Neural cell (in vitro differentiated cells): ENCODE results near the gene STRA6. TPM values are rescaled to one million over a fixed set of nuclear protein-coding genes. Genes with fewer than 3 reads are reported as not detected.

Experiments used
- H2AFZ ChIP-seq: fragments of 200-600, 300-800 bp; sonication (generic), shearing (Covaris generic); 2 replicates; pipeline ENCODE4 v1.6.0; 2014; ENCODE audit warnings: low read depth, mild to moderate bottlenecking, antibody characterized with exemption, low read length, moderate library complexity
- H3F3A ChIP-seq: fragments of 200-600 bp; shearing (Covaris generic); 2 replicates; pipeline ENCODE4 v1.6.1; 2016; ENCODE audit warnings: mild to moderate bottlenecking, moderate library complexity, mixed read lengths, antibody characterized with exemption, low read length; ENCODE audit not compliant: insufficient read depth, poor library complexity, severe bottlenecking
- H3K27ac ChIP-seq: fragments of 200-600, 300-800 bp; sonication (generic), shearing (Covaris generic); 2 replicates; pipeline ENCODE4 v1.5.1; 2014; ENCODE audit warnings: mild to moderate bottlenecking, low read length, moderate library complexity
- H3K27me3 ChIP-seq: fragments of 300-800, 200-600 bp; sonication (generic), shearing (Covaris generic); 2 replicates; pipeline ENCODE4 v1.6.0; 2014; ENCODE audit warnings: mild to moderate bottlenecking, low read depth, low read length, moderate library complexity; ENCODE audit not compliant: insufficient read depth
- H3K36me3 ChIP-seq: fragments of 300-800, 200-600 bp; sonication (generic), shearing (Covaris generic); 2 replicates; pipeline ENCODE4 v1.5.1; 2014; ENCODE audit warnings: mild to moderate bottlenecking, antibody characterized with exemption, low read length, moderate library complexity; ENCODE audit not compliant: insufficient read depth
- H3K4me2 ChIP-seq: fragments of 300-800, 200-600 bp; sonication (generic), shearing (Covaris generic); 2 replicates; pipeline ENCODE4 v1.6.0; 2014; ENCODE audit warnings: mild to moderate bottlenecking, low read length
- H3K4me3 ChIP-seq: fragments of 300-800, 200-600 bp; sonication (generic), shearing (Covaris generic); 2 replicates; pipeline ENCODE4 v1.5.1; 2014; ENCODE audit warnings: mild to moderate bottlenecking, low read length, moderate library complexity
- H3K79me2 ChIP-seq: fragments of 200-600 bp; shearing (Covaris generic); replicated peaks from 2 replicates; pipeline ENCODE4 v1.6.0; 2014; ENCODE audit warnings: mild to moderate bottlenecking, low read length, moderate library complexity; ENCODE audit not compliant: insufficient read depth
- H3K9ac ChIP-seq: fragments of 300-800, 200-600 bp; sonication (generic), shearing (Covaris generic); 2 replicates; pipeline ENCODE4 v1.6.1; 2016; ENCODE audit warnings: mild to moderate bottlenecking, low read length, mixed read lengths
- H3K9me2 ChIP-seq: fragments of 200-600 bp; shearing (Covaris generic); 2 replicates; pipeline ENCODE4 v1.6.1; 2016; ENCODE audit warnings: mild to moderate bottlenecking, low read length, mixed read lengths; ENCODE audit not compliant: insufficient read depth
- H3K9me3 ChIP-seq: fragments of 200-600, 300-800 bp; sonication (generic), shearing (Covaris generic); 2 replicates; pipeline ENCODE4 v1.6.1; 2016; ENCODE audit warnings: mild to moderate bottlenecking, mixed run types, low read length, moderate library complexity, mixed read lengths
- H4K20me1 ChIP-seq: fragments of 200-600 bp; shearing (Covaris generic); 2 replicates; pipeline ENCODE4 v1.6.1; 2016; ENCODE audit warnings: mild to moderate bottlenecking, mixed run types; ENCODE audit not compliant: insufficient read depth
- EP300 ChIP-seq: fragments of 450-650 bp; conservative IDR thresholded peaks from 2 replicates; pipeline ENCODE4 v1.6.1; 2014; ENCODE audit warnings: antibody characterized with exemption, mild to moderate bottlenecking, moderate library complexity; ENCODE audit not compliant: poor library complexity, severe bottlenecking
- EZH2 ChIP-seq: fragments of 200-600, 300-800 bp; shearing (Covaris generic), sonication (generic); IDR thresholded peaks from 2 replicates; pipeline ENCODE4 v1.6.1; 2014; ENCODE audit warnings: antibody characterized with exemption, low read length, borderline replicate concordance, mild to moderate bottlenecking; ENCODE audit not compliant: insufficient read depth, poor library complexity, severe bottlenecking
- MXI1 ChIP-seq: fragments of 450-650 bp; conservative IDR thresholded peaks from 2 replicates; pipeline ENCODE4 v1.6.1; 2014; ENCODE audit warnings: antibody characterized with exemption, mild to moderate bottlenecking; ENCODE audit not compliant: poor library complexity, severe bottlenecking
- POLR2AphosphoS5 ChIP-seq: IDR thresholded peaks from 2 replicates; pipeline ENCODE4 v1.6.1; 2012
- RAD21 ChIP-seq: fragments of 450-650 bp; conservative IDR thresholded peaks from 2 replicates; pipeline ENCODE4 v1.6.1; 2014; ENCODE audit warnings: antibody characterized with exemption, mild to moderate bottlenecking, moderate library complexity
- SMC3 ChIP-seq: fragments of 450-650 bp; conservative IDR thresholded peaks from 2 replicates; pipeline ENCODE4 v1.6.1; 2014; ENCODE audit warnings: antibody characterized with exemption, mild to moderate bottlenecking, moderate library complexity; ENCODE audit not compliant: poor library complexity
- TAF1 ChIP-seq: IDR thresholded peaks from 2 replicates; pipeline ENCODE4 v1.6.1; 2012; ENCODE audit warnings: low read depth
- polyA plus RNA-seq: library from polyadenylated mRNA; depleted of rRNA; stranded (reverse); fragments of >200 nt; gene quantifications from 2 replicates; pipeline ENCODE4 v1.2.3, GENCODE V29; 2014
- TF ChIP-seq, protein P1 (sequence below): IDR thresholded peaks from 2 replicates; pipeline ENCODE4 v1.6.1; 2012; ENCODE audit warnings: borderline replicate concordance
- TF ChIP-seq, protein P2 (sequence below): fragments of 450-650 bp; IDR thresholded peaks from 2 replicates; pipeline ENCODE4 v1.5.1; 2014; ENCODE audit warnings: antibody characterized with exemption, mild to moderate bottlenecking, moderate library complexity; ENCODE audit not compliant: poor library complexity, severe bottlenecking

STRA6 gene
- polyA plus RNA-seq, 1 donor from 2014 or later, result 4.4 TPM

DNA sequence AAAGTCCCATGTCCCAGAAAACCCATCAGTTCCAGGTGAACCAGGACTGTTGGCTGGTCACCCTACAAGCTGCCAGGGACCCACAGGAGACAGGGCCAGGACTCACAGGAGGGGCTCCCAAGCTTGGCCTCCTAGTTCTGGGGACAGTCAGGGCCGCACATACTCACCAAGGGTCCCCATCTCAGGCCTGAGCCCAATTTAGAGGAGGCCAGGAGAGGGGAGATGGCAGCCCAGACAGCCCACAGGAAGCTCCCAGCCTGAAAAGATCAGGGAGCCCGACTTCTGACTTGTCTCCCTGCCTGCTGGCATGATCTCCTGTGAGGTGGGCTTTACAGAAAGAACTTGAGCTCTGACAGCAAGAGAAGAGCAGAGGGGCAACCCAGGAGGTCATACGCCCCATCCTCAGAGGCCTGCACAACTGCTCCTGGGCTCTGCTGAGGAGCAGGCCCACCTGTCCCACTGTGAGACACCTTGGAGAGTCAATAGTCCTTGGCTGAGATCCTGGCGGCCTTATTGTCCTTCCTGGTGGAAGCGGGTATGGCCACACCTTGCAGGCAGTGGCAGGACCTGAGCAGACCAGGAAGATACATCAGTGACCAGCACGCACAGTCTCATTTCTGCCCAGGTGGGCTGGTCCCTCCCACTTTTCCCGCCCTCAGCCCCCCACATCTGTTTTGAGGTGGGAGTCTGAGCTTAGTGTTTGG is 31.6 kb downstream of the STRA6 start:
- no peaks in the 10 kb centered on the region for H3K9me2 ChIP-seq
- H3F3A ChIP-seq, result no peaks in the 10 kb centered on the region
- no peak overlapping the region for H3K4me2 ChIP-seq
- H2AFZ ChIP-seq, result no peak overlapping the region
- no peak overlapping the region for H3K9ac ChIP-seq
- H3K9me3 ChIP-seq, result no peaks in the 10 kb centered on the region
- H3K4me3 ChIP-seq, result no peak overlapping the region
- TF ChIP-seq RAD21, result no peak
- TF ChIP-seq EZH2, result no peak
- TF ChIP-seq, protein P1, sequence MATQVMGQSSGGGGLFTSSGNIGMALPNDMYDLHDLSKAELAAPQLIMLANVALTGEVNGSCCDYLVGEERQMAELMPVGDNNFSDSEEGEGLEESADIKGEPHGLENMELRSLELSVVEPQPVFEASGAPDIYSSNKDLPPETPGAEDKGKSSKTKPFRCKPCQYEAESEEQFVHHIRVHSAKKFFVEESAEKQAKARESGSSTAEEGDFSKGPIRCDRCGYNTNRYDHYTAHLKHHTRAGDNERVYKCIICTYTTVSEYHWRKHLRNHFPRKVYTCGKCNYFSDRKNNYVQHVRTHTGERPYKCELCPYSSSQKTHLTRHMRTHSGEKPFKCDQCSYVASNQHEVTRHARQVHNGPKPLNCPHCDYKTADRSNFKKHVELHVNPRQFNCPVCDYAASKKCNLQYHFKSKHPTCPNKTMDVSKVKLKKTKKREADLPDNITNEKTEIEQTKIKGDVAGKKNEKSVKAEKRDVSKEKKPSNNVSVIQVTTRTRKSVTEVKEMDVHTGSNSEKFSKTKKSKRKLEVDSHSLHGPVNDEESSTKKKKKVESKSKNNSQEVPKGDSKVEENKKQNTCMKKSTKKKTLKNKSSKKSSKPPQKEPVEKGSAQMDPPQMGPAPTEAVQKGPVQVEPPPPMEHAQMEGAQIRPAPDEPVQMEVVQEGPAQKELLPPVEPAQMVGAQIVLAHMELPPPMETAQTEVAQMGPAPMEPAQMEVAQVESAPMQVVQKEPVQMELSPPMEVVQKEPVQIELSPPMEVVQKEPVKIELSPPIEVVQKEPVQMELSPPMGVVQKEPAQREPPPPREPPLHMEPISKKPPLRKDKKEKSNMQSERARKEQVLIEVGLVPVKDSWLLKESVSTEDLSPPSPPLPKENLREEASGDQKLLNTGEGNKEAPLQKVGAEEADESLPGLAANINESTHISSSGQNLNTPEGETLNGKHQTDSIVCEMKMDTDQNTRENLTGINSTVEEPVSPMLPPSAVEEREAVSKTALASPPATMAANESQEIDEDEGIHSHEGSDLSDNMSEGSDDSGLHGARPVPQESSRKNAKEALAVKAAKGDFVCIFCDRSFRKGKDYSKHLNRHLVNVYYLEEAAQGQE, result no peak
- no peak for TF ChIP-seq POLR2AphosphoS5
- TF ChIP-seq MXI1, result no peak
- TF ChIP-seq TAF1, result no peak
- no peak for TF ChIP-seq EP300
- TF ChIP-seq, protein P2, sequence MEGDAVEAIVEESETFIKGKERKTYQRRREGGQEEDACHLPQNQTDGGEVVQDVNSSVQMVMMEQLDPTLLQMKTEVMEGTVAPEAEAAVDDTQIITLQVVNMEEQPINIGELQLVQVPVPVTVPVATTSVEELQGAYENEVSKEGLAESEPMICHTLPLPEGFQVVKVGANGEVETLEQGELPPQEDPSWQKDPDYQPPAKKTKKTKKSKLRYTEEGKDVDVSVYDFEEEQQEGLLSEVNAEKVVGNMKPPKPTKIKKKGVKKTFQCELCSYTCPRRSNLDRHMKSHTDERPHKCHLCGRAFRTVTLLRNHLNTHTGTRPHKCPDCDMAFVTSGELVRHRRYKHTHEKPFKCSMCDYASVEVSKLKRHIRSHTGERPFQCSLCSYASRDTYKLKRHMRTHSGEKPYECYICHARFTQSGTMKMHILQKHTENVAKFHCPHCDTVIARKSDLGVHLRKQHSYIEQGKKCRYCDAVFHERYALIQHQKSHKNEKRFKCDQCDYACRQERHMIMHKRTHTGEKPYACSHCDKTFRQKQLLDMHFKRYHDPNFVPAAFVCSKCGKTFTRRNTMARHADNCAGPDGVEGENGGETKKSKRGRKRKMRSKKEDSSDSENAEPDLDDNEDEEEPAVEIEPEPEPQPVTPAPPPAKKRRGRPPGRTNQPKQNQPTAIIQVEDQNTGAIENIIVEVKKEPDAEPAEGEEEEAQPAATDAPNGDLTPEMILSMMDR, result no peak
- TF ChIP-seq SMC3, result no peak
- no peaks in the 10 kb centered on the region for H4K20me1 ChIP-seq
- no peaks in the 10 kb centered on the region for H3K27me3 ChIP-seq
- H3K36me3 ChIP-seq, result no peaks in the 10 kb centered on the region
- no peaks in the 10 kb centered on the region for H3K79me2 ChIP-seq
- H3K27ac ChIP-seq, result no peak overlapping the region

DNA sequence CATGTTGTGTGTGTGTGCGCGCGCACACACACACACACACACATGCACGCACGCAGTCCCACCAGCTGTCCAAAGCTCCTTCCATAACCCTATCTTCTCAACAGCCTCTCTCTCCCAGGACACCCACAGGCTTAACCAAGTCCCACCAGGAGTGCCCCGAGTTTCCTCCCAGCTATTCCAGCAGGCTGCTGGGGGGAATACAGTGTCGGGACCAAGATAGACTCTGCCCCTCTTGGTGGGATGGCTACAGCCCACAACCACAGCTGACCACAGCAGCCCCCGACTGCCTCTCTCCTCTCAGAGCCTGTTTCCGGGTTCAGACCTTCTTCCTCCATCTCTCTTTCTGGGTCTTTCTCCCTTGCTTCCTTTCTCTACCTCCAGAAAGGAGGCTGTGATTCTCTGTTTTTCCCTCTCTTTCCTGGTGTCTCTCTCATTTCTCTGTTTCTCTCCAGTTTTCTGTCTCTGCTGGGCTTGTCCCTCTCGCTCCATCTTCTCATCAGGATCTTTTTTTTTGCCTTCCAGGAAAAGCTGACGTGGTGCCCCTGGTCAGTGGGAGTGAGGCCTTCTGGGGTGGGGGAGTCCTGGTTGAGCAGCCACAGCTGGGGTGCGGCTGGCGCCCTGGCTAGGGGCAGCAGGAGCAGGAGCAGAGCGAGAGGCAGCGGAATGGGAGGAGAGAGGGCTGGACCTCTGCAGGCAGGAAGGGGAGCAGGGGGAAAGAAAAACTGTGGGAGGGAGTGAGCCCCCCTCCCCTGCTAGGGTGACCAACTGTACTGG is 32.3 kb downstream of the STRA6 start:
- Histone ChIP-seq H3K9me3 (no peaks in the 10 kb centered on the region), H3K4me3 (no peak overlapping the region), H3K79me2 (no peaks in the 10 kb centered on the region), H2AFZ (no peak overlapping the region), H3K4me2 (no peak overlapping the region), H3K36me3 (no peaks in the 10 kb centered on the region), H4K20me1 (no peaks in the 10 kb centered on the region), H3K9ac (no peak overlapping the region), H3F3A (no peaks in the 10 kb centered on the region), H3K27ac (no peak overlapping the region), H3K27me3 (no peaks in the 10 kb centered on the region), H3K9me2 (no peaks in the 10 kb centered on the region)
- TF ChIP-seq SMC3, result no peak
- no peak for TF ChIP-seq POLR2AphosphoS5
- TF ChIP-seq, protein P1, result no peak
- no peak for TF ChIP-seq RAD21
- TF ChIP-seq MXI1, result no peak
- TF ChIP-seq EP300, result no peak
